WTC11 (cell line): Measurements from ENCODE around the gene SCD. TPM values are rescaled to one million over a fixed set of nuclear protein-coding genes. Genes with fewer than 3 reads are reported as not detected.

ENCODE experiments used
- ATAC-seq: fragments of 200-7000 bp; cut with Tn5 transposase; 2 replicates; pipeline ENCODE4 v1.10.0; 2021; ENCODE audit warnings: mild to moderate bottlenecking, moderate library complexity
- CTCF ChIA-PET: fragments of 300-600 bp; sonication (Branson Sonifier 250); formaldehyde crosslinking; loops from one replicate; lab custom pipeline; 2021; ENCODE audit warnings: antibody characterized with exemption; lab: Charles Lee
- POLR2A ChIA-PET: fragments of 350-600 bp; sonication (Branson Sonifier 250); formaldehyde crosslinking; loops from one replicate; lab custom pipeline; 2021; ENCODE audit warnings: antibody characterized with exemption; lab: Charles Lee
- DNase-seq: peaks from one replicate; pipeline ENCODE4 v3.0.0; 2021; ENCODE audit warnings: low spot score
- H3K27ac Mint-ChIP-seq: 2 replicates; pipeline ENCODE4 v1.8.0; 2021; ENCODE audit warnings: mixed read lengths
- H3K27me3 Mint-ChIP-seq: 2 replicates; pipeline ENCODE4 v1.8.0; 2021; ENCODE audit warnings: low read depth, mild to moderate bottlenecking, moderate library complexity, mixed read lengths
- H3K36me3 Mint-ChIP-seq: 2 replicates; pipeline ENCODE4 v1.8.0; 2021; ENCODE audit warnings: mixed read lengths
- H3K4me1 Mint-ChIP-seq: 2 replicates; pipeline ENCODE4 v1.8.0; 2022; ENCODE audit warnings: mixed read lengths
- H3K4me3 Mint-ChIP-seq: 2 replicates; pipeline ENCODE4 v1.8.0; 2021; ENCODE audit warnings: mild to moderate bottlenecking, moderate library complexity, mixed read lengths
- H3K9me3 Mint-ChIP-seq: 2 replicates; pipeline ENCODE4 v1.8.0; 2021; ENCODE audit warnings: mixed read lengths
- FOXK1 ChIP-seq: sonication (generic); formaldehyde crosslinking; IDR thresholded peaks from 2 replicates; pipeline ENCODE4 v1.8.0; 2022; ENCODE audit warnings: mild to moderate bottlenecking, moderate library complexity, missing genetic modification reagents
- GABPB1 ChIP-seq: sonication (generic); formaldehyde crosslinking; IDR thresholded peaks from 2 replicates; pipeline ENCODE4 v1.8.1; 2023; ENCODE audit warnings: mild to moderate bottlenecking, missing genetic modification reagents
- GTF2I ChIP-seq: fragments of 250-450 bp; sonication (Bioruptor Pico); conservative IDR thresholded peaks from 2 replicates; pipeline ENCODE4 v1.4.0; 2021; ENCODE audit warnings: mild to moderate bottlenecking
- NFYB ChIP-seq: sonication (generic); formaldehyde crosslinking; conservative IDR thresholded peaks from 2 replicates; pipeline ENCODE4 v1.8.0; 2022; ENCODE audit warnings: low read depth, missing genetic modification reagents
- NR3C1 ChIP-seq: sonication (generic); formaldehyde crosslinking; conservative IDR thresholded peaks from 2 replicates; pipeline ENCODE4 v1.8.1; 2023; ENCODE audit warnings: low read depth, mild to moderate bottlenecking, missing genetic modification reagents
- SMAD3 ChIP-seq: sonication (generic); formaldehyde crosslinking; IDR thresholded peaks from 2 replicates; pipeline ENCODE4 v1.8.0; 2022; ENCODE audit warnings: missing genetic modification reagents, mild to moderate bottlenecking, borderline replicate concordance
- SP1 ChIP-seq: sonication (generic); formaldehyde crosslinking; conservative IDR thresholded peaks from 2 replicates; pipeline ENCODE4 v1.8.1; 2022; ENCODE audit warnings: missing genetic modification reagents
- TCF7 ChIP-seq: sonication (generic); formaldehyde crosslinking; IDR thresholded peaks from 2 replicates; pipeline ENCODE4 v1.8.0; 2022; ENCODE audit warnings: mild to moderate bottlenecking, low read depth, missing genetic modification reagents, moderate library complexity
- ZBTB21 ChIP-seq: sonication (generic); formaldehyde crosslinking; IDR thresholded peaks from 2 replicates; pipeline ENCODE4 v1.8.1; 2023; ENCODE audit warnings: mild to moderate bottlenecking, missing genetic modification reagents, borderline replicate concordance
- ZNF219 ChIP-seq: sonication (generic); formaldehyde crosslinking; IDR thresholded peaks from 2 replicates; pipeline ENCODE4 v1.8.0; 2023; ENCODE audit warnings: missing genetic modification reagents, mild to moderate bottlenecking, borderline replicate concordance
- ZNF232 ChIP-seq: sonication (generic); formaldehyde crosslinking; IDR thresholded peaks from 2 replicates; pipeline ENCODE4 v1.8.0; 2022; ENCODE audit warnings: mild to moderate bottlenecking, missing genetic modification reagents
- ZNF263 ChIP-seq: sonication (generic); formaldehyde crosslinking; IDR thresholded peaks from 2 replicates; pipeline ENCODE4 v1.8.1; 2022; ENCODE audit warnings: low read depth, mild to moderate bottlenecking, moderate library complexity, missing genetic modification reagents
- ZNF671 ChIP-seq: fragments of 250-450 bp; sonication (Bioruptor Pico); IDR thresholded peaks from 2 replicates; pipeline ENCODE4 v1.8.0; 2021; ENCODE audit warnings: mild to moderate bottlenecking
- total RNA-seq: library from RNA; stranded (reverse); gene quantifications from 3 replicates; pipeline ENCODE4 v1.2.3, GENCODE V29; 2021
- TF ChIP-seq, protein P1 (sequence below): fragments of 250-450 bp; sonication (Bioruptor Pico); IDR thresholded peaks from 2 replicates; pipeline ENCODE4 v1.9.0; 2021; ENCODE audit warnings: mild to moderate bottlenecking
- TF ChIP-seq, protein P2 (sequence below): sonication (generic); formaldehyde crosslinking; conservative IDR thresholded peaks from 2 replicates; pipeline ENCODE4 v1.8.1; 2023; ENCODE audit warnings: mild to moderate bottlenecking, low read depth, missing genetic modification reagents, moderate library complexity
- TF ChIP-seq, protein P3 (sequence below): sonication (generic); formaldehyde crosslinking; IDR thresholded peaks from 2 replicates; pipeline ENCODE4 v1.8.1; 2022; ENCODE audit warnings: low read depth, mild to moderate bottlenecking, moderate library complexity, missing genetic modification reagents, borderline replicate concordance
- TF ChIP-seq, protein P4 (sequence below): sonication (generic); formaldehyde crosslinking; IDR thresholded peaks from 2 replicates; pipeline ENCODE4 v1.8.0; 2023; ENCODE audit warnings: missing genetic modification reagents, mild to moderate bottlenecking, borderline replicate concordance
- TF ChIP-seq, protein P5 (sequence below): sonication (generic); formaldehyde crosslinking; IDR thresholded peaks from 2 replicates; pipeline ENCODE4 v1.8.0; 2023; ENCODE audit warnings: mild to moderate bottlenecking, missing genetic modification reagents

SCD gene
- total RNA-seq, 1 experiment from 2014 or later = 556 TPM

DNA sequence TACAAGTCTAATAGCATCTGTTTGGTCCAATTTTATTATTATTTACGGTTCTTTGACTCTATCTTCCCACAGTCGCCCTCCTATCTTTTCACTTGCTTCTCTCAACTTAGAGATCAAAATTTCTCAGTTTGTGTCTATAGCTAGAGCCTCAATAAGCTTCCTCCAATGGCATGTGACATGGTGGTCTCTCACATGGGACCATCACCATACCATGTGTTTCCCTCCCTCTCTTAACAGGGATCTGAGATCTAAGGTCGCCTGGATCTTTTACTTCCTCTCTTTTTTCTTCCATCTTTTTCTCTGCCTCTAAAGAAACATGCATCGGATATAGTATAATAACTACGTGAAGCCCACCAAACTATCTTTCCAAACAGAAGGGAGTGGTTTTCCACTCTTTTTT is 18.8 kb upstream of the SCD start:
- TF ChIP-seq, protein P1, sequence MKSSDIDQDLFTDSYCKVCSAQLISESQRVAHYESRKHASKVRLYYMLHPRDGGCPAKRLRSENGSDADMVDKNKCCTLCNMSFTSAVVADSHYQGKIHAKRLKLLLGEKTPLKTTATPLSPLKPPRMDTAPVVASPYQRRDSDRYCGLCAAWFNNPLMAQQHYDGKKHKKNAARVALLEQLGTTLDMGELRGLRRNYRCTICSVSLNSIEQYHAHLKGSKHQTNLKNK (CRISPR knock-in tag) = no peak
- TF ChIP-seq ZNF671 (CRISPR knock-in tag) (no peak), TCF7 (no peak), FOXK1 (CRISPR knock-in tag) (no peak), SMAD3 (no peak), SP1 (no peak)
- TF ChIP-seq, protein P2, sequence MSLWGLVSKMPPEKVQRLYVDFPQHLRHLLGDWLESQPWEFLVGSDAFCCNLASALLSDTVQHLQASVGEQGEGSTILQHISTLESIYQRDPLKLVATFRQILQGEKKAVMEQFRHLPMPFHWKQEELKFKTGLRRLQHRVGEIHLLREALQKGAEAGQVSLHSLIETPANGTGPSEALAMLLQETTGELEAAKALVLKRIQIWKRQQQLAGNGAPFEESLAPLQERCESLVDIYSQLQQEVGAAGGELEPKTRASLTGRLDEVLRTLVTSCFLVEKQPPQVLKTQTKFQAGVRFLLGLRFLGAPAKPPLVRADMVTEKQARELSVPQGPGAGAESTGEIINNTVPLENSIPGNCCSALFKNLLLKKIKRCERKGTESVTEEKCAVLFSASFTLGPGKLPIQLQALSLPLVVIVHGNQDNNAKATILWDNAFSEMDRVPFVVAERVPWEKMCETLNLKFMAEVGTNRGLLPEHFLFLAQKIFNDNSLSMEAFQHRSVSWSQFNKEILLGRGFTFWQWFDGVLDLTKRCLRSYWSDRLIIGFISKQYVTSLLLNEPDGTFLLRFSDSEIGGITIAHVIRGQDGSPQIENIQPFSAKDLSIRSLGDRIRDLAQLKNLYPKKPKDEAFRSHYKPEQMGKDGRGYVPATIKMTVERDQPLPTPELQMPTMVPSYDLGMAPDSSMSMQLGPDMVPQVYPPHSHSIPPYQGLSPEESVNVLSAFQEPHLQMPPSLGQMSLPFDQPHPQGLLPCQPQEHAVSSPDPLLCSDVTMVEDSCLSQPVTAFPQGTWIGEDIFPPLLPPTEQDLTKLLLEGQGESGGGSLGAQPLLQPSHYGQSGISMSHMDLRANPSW (CRISPR knock-in tag) = no peak
- TF ChIP-seq, protein P3, sequence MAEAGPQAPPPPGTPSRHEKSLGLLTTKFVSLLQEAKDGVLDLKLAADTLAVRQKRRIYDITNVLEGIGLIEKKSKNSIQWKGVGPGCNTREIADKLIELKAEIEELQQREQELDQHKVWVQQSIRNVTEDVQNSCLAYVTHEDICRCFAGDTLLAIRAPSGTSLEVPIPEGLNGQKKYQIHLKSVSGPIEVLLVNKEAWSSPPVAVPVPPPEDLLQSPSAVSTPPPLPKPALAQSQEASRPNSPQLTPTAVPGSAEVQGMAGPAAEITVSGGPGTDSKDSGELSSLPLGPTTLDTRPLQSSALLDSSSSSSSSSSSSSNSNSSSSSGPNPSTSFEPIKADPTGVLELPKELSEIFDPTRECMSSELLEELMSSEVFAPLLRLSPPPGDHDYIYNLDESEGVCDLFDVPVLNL = no peak
- H3K4me3 Mint-ChIP-seq = no peak overlapping the region
- no peaks in the 10 kb centered on the region for H3K36me3 Mint-ChIP-seq
- ATAC-seq (no peak), DNase-seq (no peak)
- peaks cover 2% of the 10 kb centered on the region; the same call in 1 of the 2 replicates for H3K4me1 Mint-ChIP-seq
- POLR2A ChIA-PET = no interaction called here
- H3K27ac Mint-ChIP-seq = no peak overlapping the region
- no peaks in the 10 kb centered on the region for H3K9me3 Mint-ChIP-seq
- CTCF ChIA-PET = interaction anchor here (1.4 kb wide), 1 partner anchor 25 kb away, joined by 3 read pairs; no protein-coding TSS in a partner anchor
- H3K27me3 Mint-ChIP-seq = peaks cover 51% of the 10 kb centered on the region

DNA sequence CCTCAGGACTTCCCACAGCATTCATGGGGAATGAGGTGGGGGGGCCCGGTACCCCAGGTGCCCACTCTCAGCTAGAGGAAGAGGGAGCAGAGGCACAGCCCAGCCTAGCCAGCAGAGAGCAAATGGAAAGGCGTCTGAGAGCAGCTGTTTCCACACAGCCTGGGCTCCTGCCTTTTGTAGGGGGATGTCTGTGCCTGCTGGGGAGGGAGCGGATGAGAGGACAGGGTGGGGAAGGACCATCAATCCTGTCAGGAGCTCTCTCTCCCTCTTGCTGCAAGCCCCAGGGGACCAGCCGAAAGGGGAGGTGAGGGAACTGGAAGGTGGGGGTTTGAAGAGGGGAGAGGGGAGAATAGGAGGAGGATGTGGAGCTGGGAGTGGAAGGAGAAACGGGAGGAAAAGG is 17.0 kb upstream of the SCD start, which contains the start of gene PKD2L1:
Gene PKD2L1, minus strand, starts transcription at position 150 of the 400 bp plus-strand sequence. Its CDS starts 125 bp downstream, at position 25.
- Mint-ChIP-seq H3K4me1 (peaks cover 2% of the 10 kb centered on the region; the same call in 1 of the 2 replicates), H3K27me3 (peaks cover 54% of the 10 kb centered on the region), H3K4me3 (no peak within 1 kb of the TSS), H3K36me3 (no peaks in the 10 kb centered on the region), H3K27ac (no peak within 1 kb of the TSS), H3K9me3 (no peaks in the 10 kb centered on the region)
- no peak for ATAC-seq
- ChIA-PET CTCF (interaction anchor here (0.6 to 1.3 kb wide), 4 partner anchors 26 to 437 kb away, joined by 3 to 6 read pairs (median 4); no protein-coding TSS in a partner anchor), POLR2A (no interaction called here)
- TF ChIP-seq NR3C1 (CRISPR knock-in tag) = no peak
- TF ChIP-seq NFYB = no peak
- no peak for TF ChIP-seq TCF7
- TF ChIP-seq ZNF263 (CRISPR knock-in tag) = no peak
- TF ChIP-seq ZNF219 (CRISPR knock-in tag) = no peak
- no peak for TF ChIP-seq GABPB1
- TF ChIP-seq ZBTB21 (CRISPR knock-in tag) = no peak
- TF ChIP-seq, protein P4, sequence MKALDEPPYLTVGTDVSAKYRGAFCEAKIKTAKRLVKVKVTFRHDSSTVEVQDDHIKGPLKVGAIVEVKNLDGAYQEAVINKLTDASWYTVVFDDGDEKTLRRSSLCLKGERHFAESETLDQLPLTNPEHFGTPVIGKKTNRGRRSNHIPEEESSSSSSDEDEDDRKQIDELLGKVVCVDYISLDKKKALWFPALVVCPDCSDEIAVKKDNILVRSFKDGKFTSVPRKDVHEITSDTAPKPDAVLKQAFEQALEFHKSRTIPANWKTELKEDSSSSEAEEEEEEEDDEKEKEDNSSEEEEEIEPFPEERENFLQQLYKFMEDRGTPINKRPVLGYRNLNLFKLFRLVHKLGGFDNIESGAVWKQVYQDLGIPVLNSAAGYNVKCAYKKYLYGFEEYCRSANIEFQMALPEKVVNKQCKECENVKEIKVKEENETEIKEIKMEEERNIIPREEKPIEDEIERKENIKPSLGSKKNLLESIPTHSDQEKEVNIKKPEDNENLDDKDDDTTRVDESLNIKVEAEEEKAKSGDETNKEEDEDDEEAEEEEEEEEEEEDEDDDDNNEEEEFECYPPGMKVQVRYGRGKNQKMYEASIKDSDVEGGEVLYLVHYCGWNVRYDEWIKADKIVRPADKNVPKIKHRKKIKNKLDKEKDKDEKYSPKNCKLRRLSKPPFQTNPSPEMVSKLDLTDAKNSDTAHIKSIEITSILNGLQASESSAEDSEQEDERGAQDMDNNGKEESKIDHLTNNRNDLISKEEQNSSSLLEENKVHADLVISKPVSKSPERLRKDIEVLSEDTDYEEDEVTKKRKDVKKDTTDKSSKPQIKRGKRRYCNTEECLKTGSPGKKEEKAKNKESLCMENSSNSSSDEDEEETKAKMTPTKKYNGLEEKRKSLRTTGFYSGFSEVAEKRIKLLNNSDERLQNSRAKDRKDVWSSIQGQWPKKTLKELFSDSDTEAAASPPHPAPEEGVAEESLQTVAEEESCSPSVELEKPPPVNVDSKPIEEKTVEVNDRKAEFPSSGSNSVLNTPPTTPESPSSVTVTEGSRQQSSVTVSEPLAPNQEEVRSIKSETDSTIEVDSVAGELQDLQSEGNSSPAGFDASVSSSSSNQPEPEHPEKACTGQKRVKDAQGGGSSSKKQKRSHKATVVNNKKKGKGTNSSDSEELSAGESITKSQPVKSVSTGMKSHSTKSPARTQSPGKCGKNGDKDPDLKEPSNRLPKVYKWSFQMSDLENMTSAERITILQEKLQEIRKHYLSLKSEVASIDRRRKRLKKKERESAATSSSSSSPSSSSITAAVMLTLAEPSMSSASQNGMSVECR = no peak
- TF ChIP-seq GTF2I = no peak
- TF ChIP-seq ZNF232 (CRISPR knock-in tag) = no peak
- TF ChIP-seq, protein P5, sequence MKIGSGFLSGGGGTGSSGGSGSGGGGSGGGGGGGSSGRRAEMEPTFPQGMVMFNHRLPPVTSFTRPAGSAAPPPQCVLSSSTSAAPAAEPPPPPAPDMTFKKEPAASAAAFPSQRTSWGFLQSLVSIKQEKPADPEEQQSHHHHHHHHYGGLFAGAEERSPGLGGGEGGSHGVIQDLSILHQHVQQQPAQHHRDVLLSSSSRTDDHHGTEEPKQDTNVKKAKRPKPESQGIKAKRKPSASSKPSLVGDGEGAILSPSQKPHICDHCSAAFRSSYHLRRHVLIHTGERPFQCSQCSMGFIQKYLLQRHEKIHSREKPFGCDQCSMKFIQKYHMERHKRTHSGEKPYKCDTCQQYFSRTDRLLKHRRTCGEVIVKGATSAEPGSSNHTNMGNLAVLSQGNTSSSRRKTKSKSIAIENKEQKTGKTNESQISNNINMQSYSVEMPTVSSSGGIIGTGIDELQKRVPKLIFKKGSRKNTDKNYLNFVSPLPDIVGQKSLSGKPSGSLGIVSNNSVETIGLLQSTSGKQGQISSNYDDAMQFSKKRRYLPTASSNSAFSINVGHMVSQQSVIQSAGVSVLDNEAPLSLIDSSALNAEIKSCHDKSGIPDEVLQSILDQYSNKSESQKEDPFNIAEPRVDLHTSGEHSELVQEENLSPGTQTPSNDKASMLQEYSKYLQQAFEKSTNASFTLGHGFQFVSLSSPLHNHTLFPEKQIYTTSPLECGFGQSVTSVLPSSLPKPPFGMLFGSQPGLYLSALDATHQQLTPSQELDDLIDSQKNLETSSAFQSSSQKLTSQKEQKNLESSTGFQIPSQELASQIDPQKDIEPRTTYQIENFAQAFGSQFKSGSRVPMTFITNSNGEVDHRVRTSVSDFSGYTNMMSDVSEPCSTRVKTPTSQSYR (CRISPR knock-in tag) = no peak
- no peak for TF ChIP-seq SP1
- DNase-seq = no peak
